GM10266 (cell line): ENCODE results near the gene GPR22.

Experiments used
- DNase-seq: peaks from one replicate; pipeline ENCODE4 v3.0.0; 2012; ENCODE audit errors: extremely low spot score
- TF ChIP-seq, protein P1 (sequence below): IDR thresholded peaks from 2 replicates; pipeline ENCODE4 v1.5.1; 2012; ENCODE audit warnings: mild to moderate bottlenecking, low read depth; ENCODE audit not compliant: control insufficient read depth, insufficient read depth; ENCODE audit errors: missing control alignments

The GPR22 gene, protein sequence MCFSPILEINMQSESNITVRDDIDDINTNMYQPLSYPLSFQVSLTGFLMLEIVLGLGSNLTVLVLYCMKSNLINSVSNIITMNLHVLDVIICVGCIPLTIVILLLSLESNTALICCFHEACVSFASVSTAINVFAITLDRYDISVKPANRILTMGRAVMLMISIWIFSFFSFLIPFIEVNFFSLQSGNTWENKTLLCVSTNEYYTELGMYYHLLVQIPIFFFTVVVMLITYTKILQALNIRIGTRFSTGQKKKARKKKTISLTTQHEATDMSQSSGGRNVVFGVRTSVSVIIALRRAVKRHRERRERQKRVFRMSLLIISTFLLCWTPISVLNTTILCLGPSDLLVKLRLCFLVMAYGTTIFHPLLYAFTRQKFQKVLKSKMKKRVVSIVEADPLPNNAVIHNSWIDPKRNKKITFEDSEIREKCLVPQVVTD

DNA sequence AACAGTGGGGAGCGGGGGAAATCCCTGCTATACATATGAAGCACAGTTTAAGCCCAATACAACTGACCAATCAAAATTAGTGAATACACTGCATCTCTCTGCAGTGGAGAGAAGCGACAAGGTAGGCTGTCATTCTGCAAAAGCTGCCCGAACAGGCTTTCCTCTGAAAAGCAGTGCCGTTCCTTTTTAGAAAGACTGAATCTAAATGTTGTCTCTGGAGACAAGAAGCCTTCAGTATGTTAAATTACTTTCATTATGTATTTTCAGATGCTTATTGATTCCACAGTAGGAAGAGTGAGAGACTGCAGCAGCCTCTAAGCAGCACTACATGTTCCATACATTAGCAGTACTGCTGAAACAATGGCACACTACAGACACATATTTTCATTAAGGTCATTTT is at the start of gene GPR22:
GPR22 (plus strand) TSS at position 129 of the 400 bp plus-strand sequence. CDS start 4,004 bp downstream, outside the sequence.
- TF ChIP-seq, protein P1, sequence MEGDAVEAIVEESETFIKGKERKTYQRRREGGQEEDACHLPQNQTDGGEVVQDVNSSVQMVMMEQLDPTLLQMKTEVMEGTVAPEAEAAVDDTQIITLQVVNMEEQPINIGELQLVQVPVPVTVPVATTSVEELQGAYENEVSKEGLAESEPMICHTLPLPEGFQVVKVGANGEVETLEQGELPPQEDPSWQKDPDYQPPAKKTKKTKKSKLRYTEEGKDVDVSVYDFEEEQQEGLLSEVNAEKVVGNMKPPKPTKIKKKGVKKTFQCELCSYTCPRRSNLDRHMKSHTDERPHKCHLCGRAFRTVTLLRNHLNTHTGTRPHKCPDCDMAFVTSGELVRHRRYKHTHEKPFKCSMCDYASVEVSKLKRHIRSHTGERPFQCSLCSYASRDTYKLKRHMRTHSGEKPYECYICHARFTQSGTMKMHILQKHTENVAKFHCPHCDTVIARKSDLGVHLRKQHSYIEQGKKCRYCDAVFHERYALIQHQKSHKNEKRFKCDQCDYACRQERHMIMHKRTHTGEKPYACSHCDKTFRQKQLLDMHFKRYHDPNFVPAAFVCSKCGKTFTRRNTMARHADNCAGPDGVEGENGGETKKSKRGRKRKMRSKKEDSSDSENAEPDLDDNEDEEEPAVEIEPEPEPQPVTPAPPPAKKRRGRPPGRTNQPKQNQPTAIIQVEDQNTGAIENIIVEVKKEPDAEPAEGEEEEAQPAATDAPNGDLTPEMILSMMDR, result no peak
- no peak for DNase-seq

DNA sequence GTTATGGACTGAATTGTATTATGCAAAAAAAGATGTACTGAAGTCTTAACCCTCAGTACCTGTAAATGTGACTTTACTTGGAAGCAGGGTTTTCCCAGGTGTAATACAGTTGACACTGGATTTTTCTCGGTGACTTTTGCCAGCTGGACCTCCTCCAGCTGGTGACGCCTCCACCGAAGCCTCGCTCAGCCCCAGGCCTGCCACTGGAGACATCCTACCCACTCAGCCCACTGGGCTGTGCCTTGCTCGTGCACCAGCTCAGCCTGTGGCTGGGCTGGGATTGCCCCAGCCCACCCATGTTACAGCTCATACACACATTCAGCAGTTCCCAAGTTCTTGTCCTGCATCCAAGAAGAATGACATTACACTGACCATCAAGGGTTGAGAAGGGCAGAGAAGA is 42.4 kb upstream of the GPR22 start:
- TF ChIP-seq, protein P1, result no peak
- DNase-seq, result no peak

DNA sequence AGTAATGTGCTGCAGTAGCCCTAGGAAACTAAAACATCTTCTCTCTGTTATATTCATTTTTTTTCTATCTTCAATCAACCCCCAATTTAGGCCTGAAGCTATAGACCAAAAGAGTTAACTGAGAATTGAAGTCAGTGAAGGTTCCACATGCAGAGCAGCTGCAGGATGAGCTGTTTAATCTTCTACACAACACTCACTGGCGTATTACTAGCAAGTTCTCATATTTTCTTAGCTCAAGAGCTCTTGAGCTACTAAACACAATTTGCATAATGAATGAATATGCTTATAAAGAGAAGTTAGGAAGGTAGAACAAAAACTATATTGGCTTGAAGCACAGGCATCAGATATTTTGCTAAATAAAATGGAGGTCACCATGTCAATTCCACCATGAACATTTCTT is 41.2 kb upstream of the GPR22 start:
- DNase-seq, result no peak
- TF ChIP-seq, protein P1, result no peak

DNA sequence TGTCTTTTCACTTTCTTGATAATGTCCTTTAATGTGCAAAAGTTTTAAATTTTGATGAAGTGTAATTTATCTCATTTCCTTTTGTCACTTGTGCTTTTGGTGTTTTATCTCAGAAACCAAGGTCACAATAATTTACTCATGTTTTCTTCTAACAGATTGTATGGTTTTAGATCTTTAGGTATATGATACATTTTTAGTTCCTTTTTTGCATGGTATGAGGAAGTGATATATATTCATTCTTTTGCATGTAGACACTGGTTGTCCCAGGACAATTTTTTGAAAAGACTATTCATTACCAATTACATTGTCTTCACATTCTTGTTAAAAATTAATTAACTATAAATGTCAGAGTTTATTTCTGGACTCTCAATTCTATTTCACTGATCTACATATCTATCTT is 39.8 kb upstream of the GPR22 start:
- DNase-seq, result no peak

DNA sequence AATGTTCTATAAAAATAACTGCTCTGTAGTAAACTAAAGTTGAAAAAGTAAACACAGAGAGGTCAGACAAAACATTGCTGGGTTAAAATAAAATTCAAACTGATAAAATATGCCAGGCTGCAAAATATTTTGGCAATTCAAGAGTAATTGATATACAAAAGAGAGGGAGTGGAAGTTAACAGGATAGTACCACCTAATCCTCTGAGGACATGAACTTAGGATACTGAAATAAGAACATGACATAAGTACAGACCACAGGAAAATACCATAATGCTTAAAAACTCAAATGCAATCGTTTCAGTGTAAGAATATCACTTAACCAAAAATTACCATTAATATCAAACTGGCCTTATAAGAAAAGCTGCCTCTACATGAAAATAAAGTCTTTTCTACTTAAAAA is 37.6 kb upstream of the GPR22 start:
- DNase-seq, result no peak
- TF ChIP-seq, protein P1, result no peak

More for the DNA sequence above, 39.8 kb upstream of the GPR22 start:
- TF ChIP-seq, protein P1, result no peak

DNA sequence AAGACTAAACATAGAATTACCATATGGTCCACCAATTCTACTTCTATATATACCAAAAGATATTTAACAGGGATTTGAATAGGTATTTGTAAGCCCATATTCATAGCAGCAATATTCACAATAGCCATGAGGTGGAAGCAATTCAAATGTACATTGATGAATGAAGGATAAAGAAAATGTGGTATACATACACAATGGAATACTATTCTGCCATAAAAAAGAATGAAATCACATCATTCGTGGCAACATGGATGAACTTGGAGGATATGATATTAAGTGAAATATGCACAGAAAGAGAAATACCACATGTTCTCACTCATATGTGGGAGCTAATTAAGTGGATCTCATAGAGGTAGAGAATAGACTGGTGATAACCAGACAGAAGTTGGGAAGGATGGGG is 34.1 kb upstream of the GPR22 start:
- no peak for DNase-seq
- TF ChIP-seq, protein P1, result no peak

DNA sequence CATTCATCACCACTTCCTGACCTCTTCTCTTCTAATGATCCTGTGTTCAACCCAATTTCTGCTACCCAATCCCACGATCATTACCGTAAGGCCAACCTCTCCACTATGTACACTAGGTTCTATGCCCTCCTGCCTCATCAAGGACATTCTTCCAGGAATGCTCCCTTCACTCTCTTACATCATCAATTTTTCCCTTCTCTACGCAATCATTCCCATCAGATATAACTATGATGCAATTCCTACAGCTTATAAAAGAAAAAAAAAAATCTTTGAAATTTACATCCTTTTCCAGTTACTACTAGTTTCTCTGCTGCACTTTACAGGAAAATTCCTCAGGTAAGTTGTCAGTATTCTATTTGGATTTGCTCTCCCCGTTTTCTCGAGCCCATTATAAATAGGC is 30.8 kb upstream of the GPR22 start:
- TF ChIP-seq, protein P1, result no peak
- DNase-seq, result no peak
